HEK293 (cell line): ENCODE results near the gene MIA3.

ENCODE experiments used
- CTCF ChIA-PET: fragments of 350-600 bp; formaldehyde crosslinking; extraction: SDS; loops from one replicate; lab custom pipeline; 2021; ENCODE audit warnings: antibody characterized with exemption; lab: Yijun Ruan, JAX
- POLR2A ChIA-PET: fragments of 300-600 bp; formaldehyde crosslinking; extraction: SDS; loops from one replicate; lab custom pipeline; 2020; ENCODE audit warnings: antibody characterized with exemption, inconsistent platforms; lab: Yijun Ruan, JAX
- H3K27ac ChIP-seq: fragments of 200-500 bp; sonication (Bioruptor generic); 2 replicates; pipeline ENCODE4 v1.5.1; 2014; ENCODE audit warnings: low read depth, low read length, control low read depth, inconsistent platforms; ENCODE audit errors: extremely low read depth
- H3K36me3 ChIP-seq, 2 experiments: fragments of 200-500 bp in 1 of 2; sonication (Bioruptor generic) in 1 of 2; 1 replicate in 1 of 2; 2 replicates in 1 of 2; pipeline ENCODE4 v1.5.1; 2014 to 2017; ENCODE audit warnings: inconsistent platforms in 2 of 2, low read length in 2 of 2; ENCODE audit not compliant: control insufficient read depth in 2 of 2, insufficient read depth in 1 of 2
- H3K4me1 ChIP-seq: fragments of 200-500 bp; sonication (Bioruptor generic); 2 replicates; pipeline ENCODE4 v1.5.1; 2014; ENCODE audit warnings: mild to moderate bottlenecking, low read length, inconsistent platforms; ENCODE audit not compliant: control insufficient read depth, insufficient read depth
- H3K4me3 ChIP-seq: 2 replicates; pipeline ENCODE4 v1.5.1; 2011; ENCODE audit warnings: low read depth, mild to moderate bottlenecking, control low read depth, low read length, moderate library complexity
- H3K9me3 ChIP-seq: fragments of 200-500 bp; sonication (Bioruptor generic); 2 replicates; pipeline ENCODE4 v1.5.1; 2014; ENCODE audit warnings: low read depth, low read length, inconsistent platforms; ENCODE audit not compliant: control insufficient read depth, insufficient read depth
- BCL11B ChIP-seq: fragments of 450-650 bp; formaldehyde crosslinking; IDR thresholded peaks from 2 replicates; pipeline ENCODE4 v1.5.1; 2016; ENCODE audit warnings: low read depth, missing biosample characterization, missing genetic modification characterization
- HOXC10 ChIP-seq: sonication (generic); formaldehyde crosslinking; IDR thresholded peaks from 2 replicates; pipeline ENCODE4 v1.8.1; 2023; ENCODE audit warnings: mild to moderate bottlenecking, missing genetic modification reagents
- KLF16 ChIP-seq: fragments of 450-650 bp; formaldehyde crosslinking; IDR thresholded peaks from 2 replicates; pipeline ENCODE4 v1.5.1; 2017; ENCODE audit warnings: missing biosample characterization, missing genetic modification characterization
- KLF8 ChIP-seq: fragments of 450-650 bp; formaldehyde crosslinking; IDR thresholded peaks from 2 replicates; pipeline ENCODE4 v1.5.1; 2016; ENCODE audit warnings: missing biosample characterization, missing genetic modification characterization
- KLF9 ChIP-seq: fragments of 450-650 bp; formaldehyde crosslinking; IDR thresholded peaks from 2 replicates; pipeline ENCODE4 v1.5.1; 2016; ENCODE audit warnings: missing biosample characterization, missing genetic modification characterization, low read depth
- PBX3 ChIP-seq: sonication (generic); formaldehyde crosslinking; IDR thresholded peaks from 2 replicates; pipeline ENCODE4 v1.8.1; 2022; ENCODE audit warnings: mild to moderate bottlenecking, moderate library complexity, missing genetic modification reagents
- PRDM10 ChIP-seq: fragments of 450-650 bp; formaldehyde crosslinking; IDR thresholded peaks from 2 replicates; pipeline ENCODE4 v1.5.1; 2016; ENCODE audit warnings: missing biosample characterization, missing genetic modification characterization
- ZBTB21 ChIP-seq: fragments of 450-650 bp; formaldehyde crosslinking; IDR thresholded peaks from 2 replicates; pipeline ENCODE4 v1.5.1; 2017; ENCODE audit warnings: missing biosample characterization, missing genetic modification characterization
- ZBTB7A ChIP-seq: fragments of 450-650 bp; formaldehyde crosslinking; IDR thresholded peaks from 2 replicates; pipeline ENCODE4 v1.5.1; 2016; ENCODE audit warnings: low read depth, missing biosample characterization, missing genetic modification characterization
- ZNF132 ChIP-seq: fragments of 450-650 bp; formaldehyde crosslinking; IDR thresholded peaks from 2 replicates; pipeline ENCODE4 v1.5.1; 2017; ENCODE audit warnings: missing biosample characterization, missing genetic modification characterization, borderline replicate concordance
- ZNF169 ChIP-seq: fragments of 450-650 bp; formaldehyde crosslinking; IDR thresholded peaks from 2 replicates; pipeline ENCODE4 v1.5.1; 2016; ENCODE audit warnings: missing biosample characterization, missing genetic modification characterization
- ZNF175 ChIP-seq: fragments of 450-650 bp; formaldehyde crosslinking; IDR thresholded peaks from 2 replicates; pipeline ENCODE4 v1.5.1; 2016; ENCODE audit warnings: missing biosample characterization, missing genetic modification characterization
- ZNF302 ChIP-seq: fragments of 450-650 bp; formaldehyde crosslinking; IDR thresholded peaks from 2 replicates; pipeline ENCODE4 v1.5.1; 2016; ENCODE audit warnings: missing biosample characterization, missing genetic modification characterization, low read depth
- ZNF423 ChIP-seq: fragments of 450-650 bp; formaldehyde crosslinking; IDR thresholded peaks from 2 replicates; pipeline ENCODE4 v1.5.1; 2016; ENCODE audit warnings: missing biosample characterization, missing genetic modification characterization
- ZNF433 ChIP-seq: fragments of 450-650 bp; formaldehyde crosslinking; IDR thresholded peaks from 2 replicates; pipeline ENCODE4 v1.5.1; 2016; ENCODE audit warnings: missing biosample characterization, missing genetic modification characterization, low read depth
- ZNF501 ChIP-seq: fragments of 450-650 bp; formaldehyde crosslinking; IDR thresholded peaks from 2 replicates; pipeline ENCODE4 v1.5.1; 2016; ENCODE audit warnings: missing biosample characterization, missing genetic modification characterization
- ZNF513 ChIP-seq: fragments of 450-650 bp; IDR thresholded peaks from 2 replicates; pipeline ENCODE4 v1.5.1; 2018; ENCODE audit warnings: missing biosample characterization, missing genetic modification characterization
- ZNF518A ChIP-seq: fragments of 450-650 bp; formaldehyde crosslinking; conservative IDR thresholded peaks from 2 replicates; pipeline ENCODE4 v1.5.1; 2016; ENCODE audit warnings: low read depth, missing biosample characterization, missing genetic modification characterization
- ZNF529 ChIP-seq: fragments of 450-650 bp; formaldehyde crosslinking; IDR thresholded peaks from 2 replicates; pipeline ENCODE4 v1.5.1; 2017; ENCODE audit warnings: missing genetic modification characterization, missing biosample characterization; ENCODE audit not compliant: insufficient replicate concordance
- ZNF560 ChIP-seq: fragments of 450-650 bp; formaldehyde crosslinking; IDR thresholded peaks from 2 replicates; pipeline ENCODE4 v1.5.1; 2017; ENCODE audit warnings: missing biosample characterization, missing genetic modification characterization, borderline replicate concordance
- ZNF629 ChIP-seq: fragments of 450-650 bp; formaldehyde crosslinking; IDR thresholded peaks from 2 replicates; pipeline ENCODE4 v1.5.1; 2017; ENCODE audit warnings: missing biosample characterization, missing genetic modification characterization
- ZNF654 ChIP-seq: fragments of 450-650 bp; formaldehyde crosslinking; IDR thresholded peaks from 2 replicates; pipeline ENCODE4 v1.5.1; 2016; ENCODE audit warnings: low read depth, missing biosample characterization, missing genetic modification characterization
- ZNF830 ChIP-seq: fragments of 450-650 bp; IDR thresholded peaks from 2 replicates; pipeline ENCODE4 v1.5.0; 2018; ENCODE audit warnings: missing biosample characterization, missing genetic modification characterization, low read depth, mild to moderate bottlenecking, moderate library complexity

MIA3 gene

GRCh38 chr1:222624214-222624613, 6.3 kb downstream of the MIA3 start (continued):
- no peak for TF ChIP-seq BCL11B (tag by site-specific recombination)
- no peak for TF ChIP-seq PBX3

GRCh38 chr1:222627232-222627631, 9.3 kb downstream of the MIA3 start:
- TF ChIP-seq ZNF654 = no peak
- TF ChIP-seq ZNF169 (tag by site-specific recombination) = no peak
- no peak for TF ChIP-seq ZBTB21 (tag by site-specific recombination)
- TF ChIP-seq ZNF132 (tag by site-specific recombination) = no peak
- TF ChIP-seq KLF9 = no peak
- TF ChIP-seq ZNF629 = no peak
- no peak for TF ChIP-seq ZNF529
- no peak for TF ChIP-seq KLF8 (tag by site-specific recombination)
- no peak for TF ChIP-seq ZNF501 (tag by site-specific recombination)
- no peak for TF ChIP-seq ZNF175 (tag by site-specific recombination)
- no peak for TF ChIP-seq ZNF513 (tag by site-specific recombination)
- TF ChIP-seq ZNF302 (tag by site-specific recombination) = no peak
- no peak for TF ChIP-seq ZNF433 (tag by site-specific recombination)
- H3K36me3 ChIP-seq = peaks cover 14 to 85% of the 10 kb centered on the region in 2 experiments
- H3K9me3 ChIP-seq = no peaks in the 10 kb centered on the region
- no peaks in the 10 kb centered on the region for H3K4me1 ChIP-seq
- ChIA-PET CTCF (interaction anchor here (0.7 kb wide), 1 partner anchor 1084 kb away, joined by 3 read pairs; no protein-coding TSS in a partner anchor), POLR2A (no interaction called here)
- no peak overlapping the region for H3K4me3 ChIP-seq
- no peak overlapping the region for H3K27ac ChIP-seq

- Histone ChIP-seq H3K9me3 (no peaks in the 10 kb centered on the region), H3K4me3 (no peak overlapping the region), H3K4me1 (no peaks in the 10 kb centered on the region), H3K27ac (no peak overlapping the region), H3K36me3 (peaks cover 19 to 95% of the 10 kb centered on the region in 2 experiments)
- POLR2A ChIA-PET = no interaction called here
- CTCF ChIA-PET = interaction anchor here (1.2 kb wide), 1 partner anchor 165 kb away, joined by 3 read pairs; no protein-coding TSS in a partner anchor
- no peak for TF ChIP-seq ZNF560 (tag by site-specific recombination)
- no peak for TF ChIP-seq HOXC10 (CRISPR knock-in tag)
- TF ChIP-seq ZBTB7A (tag by site-specific recombination) = no peak
- TF ChIP-seq KLF16 (tag by site-specific recombination) = no peak
- TF ChIP-seq PRDM10 (tag by site-specific recombination) = no peak
- no peak for TF ChIP-seq ZNF518A (tag by site-specific recombination)
- no peak for TF ChIP-seq ZNF423
- TF ChIP-seq ZNF654 = no peak
- TF ChIP-seq ZNF830 (tag by site-specific recombination) = no peak
These were observed 12.1 kb downstream of the MIA3 start for GRCh38 chr1:222629921-222630535.
